HG03378 (cell line): ENCODE results near the gene SRF.

Experiments used
- ATAC-seq: cut with Tn5 transposase; IDR thresholded peaks from one replicate; pipeline ENCODE4 v1.9.1; 2021; ENCODE audit warnings: mild to moderate bottlenecking, moderate library complexity; ENCODE audit not compliant: unreplicated experiment

Gene SRF

GRCh38 chr6:43146709-43147688 is 24.1 kb upstream of the SRF start:
- no peak for ATAC-seq

- no peak for ATAC-seq
Observed at GRCh38 chr6:43147691-43148477, 23.2 kb upstream of the SRF start.

GRCh38 chr6:43149265-43149664 is 21.8 kb upstream of the SRF start:
- no peak for ATAC-seq

- ATAC-seq, result no peak
Observed at GRCh38 chr6:43150051-43150751, 20.9 kb upstream of the SRF start.

GRCh38 chr6:43159599-43159998 is 11.5 kb upstream of the SRF start:
- no peak for ATAC-seq

GRCh38 chr6:43163899-43164298 is 7.2 kb upstream of the SRF start:
- ATAC-seq, result no peak

GRCh38 chr6:43170417-43170930 is 595 bp upstream of the SRF start:
- ATAC-seq, result no peak

GRCh38 chr6:43171707-43172103 is 636 bp downstream of the SRF start:
- no peak for ATAC-seq

- no peak for ATAC-seq
Observed at GRCh38 chr6:43172104-43173007, 1.3 kb downstream of the SRF start.

- ATAC-seq, result no peak
Observed at GRCh38 chr6:43173591-43174262, 2.7 kb downstream of the SRF start.

GRCh38 chr6:43174263-43175112 is 3.4 kb downstream of the SRF start:
- ATAC-seq, result peak; percentile 71

GRCh38 chr6:43175676-43176422 is 4.8 kb downstream of the SRF start:
- ATAC-seq, result no peak

GRCh38 chr6:43176423-43176786 is 5.3 kb downstream of the SRF start:
- no peak for ATAC-seq

GRCh38 chr6:43178150-43178549 is 7.1 kb downstream of the SRF start:
- ATAC-seq, result no peak

- ATAC-seq, result no peak
Observed at GRCh38 chr6:43178951-43179830, 8.1 kb downstream of the SRF start.

GRCh38 chr6:43180058-43180457 is 9.0 kb downstream of the SRF start:
- no peak for ATAC-seq

- no peak for ATAC-seq
Observed at GRCh38 chr6:43180985-43181384, 9.9 kb downstream of the SRF start.
